ENCODE results near the gene GRIA2. TPM values are rescaled to one million over a fixed set of nuclear protein-coding genes. Genes with fewer than 3 reads are reported as not detected.

GRIA2 gene
- total RNA-seq, 1 donor from 2014 or later: 31.3 TPM

DNA sequence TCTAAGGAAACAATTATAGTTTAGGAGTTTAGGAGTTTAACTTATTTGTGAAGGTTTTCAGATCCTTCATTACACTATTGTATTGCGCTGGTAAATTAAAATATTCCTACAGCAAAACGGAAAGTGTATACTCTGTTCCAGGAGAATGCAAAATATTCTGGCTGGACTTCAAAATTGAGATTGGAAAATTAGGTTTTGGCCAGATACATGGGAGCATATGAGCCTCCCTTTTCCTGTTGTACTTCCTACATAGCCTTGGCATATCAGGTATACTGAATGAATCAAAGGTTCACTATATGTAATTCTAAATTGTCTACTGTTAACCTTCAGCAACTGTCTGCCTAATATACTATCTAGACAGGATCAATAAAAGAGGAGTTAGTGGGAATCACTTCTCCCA lies 25.2 kb upstream of the GRIA2 start:
- H3K27ac Mint-ChIP-seq (ENCODE audit: unreplicated experiment): no peak overlapping the region
- no peaks in the 10 kb centered on the region for H3K9me3 Mint-ChIP-seq (ENCODE audit: unreplicated experiment)
- no peak for DNase-seq (ENCODE audit: extremely low spot score, unreplicated experiment)
- no peaks in the 10 kb centered on the region for H3K4me1 Mint-ChIP-seq (ENCODE audit: unreplicated experiment)
- no peak for TF ChIP-seq CTCF (IDR thresholded peaks at IDR 0.05)
- no peaks in the 10 kb centered on the region for H3K27me3 Mint-ChIP-seq (ENCODE audit: unreplicated experiment)
- no peak overlapping the region for H3K4me3 Mint-ChIP-seq (ENCODE audit: unreplicated experiment)
- H3K36me3 Mint-ChIP-seq (ENCODE audit: unreplicated experiment): no peaks in the 10 kb centered on the region

DNA sequence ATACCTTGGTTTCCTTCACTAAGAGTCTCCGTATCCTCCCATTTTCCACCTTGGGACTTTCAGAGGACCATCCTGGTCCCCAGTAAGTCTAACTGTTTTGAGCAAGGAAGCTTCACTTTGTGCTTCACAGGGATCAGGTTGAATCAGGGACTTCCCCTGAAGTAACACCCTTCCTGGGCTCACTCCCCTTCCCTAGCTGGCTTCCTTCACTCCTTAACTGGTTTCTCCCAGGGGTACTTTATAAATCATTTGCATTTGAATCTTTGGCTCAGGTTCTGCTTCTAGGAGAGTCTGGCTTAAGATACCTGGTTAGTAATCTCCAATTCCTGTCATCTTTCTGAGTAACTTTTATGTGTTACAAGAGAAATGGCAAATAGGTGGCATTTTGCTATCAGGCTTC lies 24.5 kb upstream of the GRIA2 start:
- no peak for DNase-seq (ENCODE audit: extremely low spot score, unreplicated experiment)
- peaks cover 2% of the 10 kb centered on the region for H3K27me3 Mint-ChIP-seq (ENCODE audit: unreplicated experiment)
- no peaks in the 10 kb centered on the region for H3K4me1 Mint-ChIP-seq (ENCODE audit: unreplicated experiment)
- H3K36me3 Mint-ChIP-seq (ENCODE audit: unreplicated experiment): no peaks in the 10 kb centered on the region
- no peak overlapping the region for H3K4me3 Mint-ChIP-seq (ENCODE audit: unreplicated experiment)
- H3K27ac Mint-ChIP-seq (ENCODE audit: unreplicated experiment): no peak overlapping the region
- no peaks in the 10 kb centered on the region for H3K9me3 Mint-ChIP-seq (ENCODE audit: unreplicated experiment)
- TF ChIP-seq CTCF (IDR thresholded peaks at IDR 0.05): no peak

DNA sequence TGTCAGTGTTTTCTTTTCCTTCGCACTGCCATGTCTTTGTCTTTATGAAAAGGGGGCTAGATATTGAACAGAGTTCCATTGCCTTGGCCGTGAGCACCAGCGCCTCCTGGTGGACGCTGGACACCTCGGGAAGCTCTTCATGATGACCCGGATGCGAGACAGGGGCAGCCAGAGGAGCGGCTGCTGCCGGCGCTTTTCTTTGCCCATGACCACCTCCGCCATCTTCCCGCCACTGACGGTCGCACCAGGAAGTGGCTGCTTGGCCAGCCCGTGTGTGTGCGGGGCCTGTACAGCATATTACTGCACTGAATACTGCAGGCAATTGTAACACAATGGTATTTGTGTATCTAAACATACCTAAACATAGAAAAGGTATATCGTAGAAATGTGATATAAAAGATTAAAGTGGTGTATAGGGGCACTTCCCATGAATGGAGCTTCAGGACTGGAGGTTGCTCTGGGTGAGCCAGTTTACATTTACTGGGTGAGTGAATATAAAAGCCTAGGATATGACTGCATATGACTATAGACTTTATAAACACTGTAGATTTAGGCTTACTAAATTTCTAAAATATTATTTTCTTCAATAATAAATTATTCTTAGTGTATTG lies 15.8 kb upstream of the GRIA2 start:
- Mint-ChIP-seq H3K4me1 (ENCODE audit: unreplicated experiment) (no peaks in the 10 kb centered on the region), H3K36me3 (ENCODE audit: unreplicated experiment) (no peaks in the 10 kb centered on the region), H3K4me3 (ENCODE audit: unreplicated experiment) (no peak overlapping the region), H3K27me3 (ENCODE audit: unreplicated experiment) (peaks cover 9% of the 10 kb centered on the region), H3K9me3 (ENCODE audit: unreplicated experiment) (no peaks in the 10 kb centered on the region), H3K27ac (ENCODE audit: unreplicated experiment) (no peak overlapping the region)
- peak; percentile 45 for TF ChIP-seq CTCF (IDR thresholded peaks at IDR 0.05)
- no peak for DNase-seq (ENCODE audit: extremely low spot score, unreplicated experiment)

- no peak for DNase-seq (ENCODE audit: extremely low spot score, unreplicated experiment)
- TF ChIP-seq CTCF (IDR thresholded peaks at IDR 0.05): peak; percentile 70
- H3K27me3 Mint-ChIP-seq (ENCODE audit: unreplicated experiment): peaks cover 75% of the 10 kb centered on the region
- H3K36me3 Mint-ChIP-seq (ENCODE audit: unreplicated experiment): no peaks in the 10 kb centered on the region
- H3K9me3 Mint-ChIP-seq (ENCODE audit: unreplicated experiment): no peaks in the 10 kb centered on the region
- no peak overlapping the region for H3K27ac Mint-ChIP-seq (ENCODE audit: unreplicated experiment)
- H3K4me1 Mint-ChIP-seq (ENCODE audit: unreplicated experiment): peaks cover 18% of the 10 kb centered on the region
- H3K4me3 Mint-ChIP-seq (ENCODE audit: unreplicated experiment): no peak overlapping the region
These were observed 2.8 kb upstream of the GRIA2 start for GRCh38 chr4:157217708-157218107.

GRCh38 chr4:157219711-157220370 lies 687 bp upstream of the GRIA2 start:
- Mint-ChIP-seq H3K9me3 (ENCODE audit: unreplicated experiment) (no peaks in the 10 kb centered on the region), H3K27me3 (ENCODE audit: unreplicated experiment) (peaks cover 73% of the 10 kb centered on the region), H3K4me3 (ENCODE audit: unreplicated experiment) (peak overlapping the region; percentile 91), H3K36me3 (ENCODE audit: unreplicated experiment) (peaks cover 4% of the 10 kb centered on the region), H3K27ac (ENCODE audit: unreplicated experiment) (no peak overlapping the region), H3K4me1 (ENCODE audit: unreplicated experiment) (peaks cover 24% of the 10 kb centered on the region)
- TF ChIP-seq CTCF (IDR thresholded peaks at IDR 0.05): no peak
- no peak for DNase-seq (ENCODE audit: extremely low spot score, unreplicated experiment)

All from osteocyte (in vitro differentiated cells).